Measurements from ENCODE around the gene GLDC. TPM values are rescaled to one million over a fixed set of nuclear protein-coding genes. Genes with fewer than 3 reads are reported as not detected.

The GLDC gene
- total RNA-seq, 2 experiments from 2014 or later = 4.2 to 4.3 TPM

- H3K36me3 Mint-ChIP-seq (ENCODE audit: low read depth) = no peaks in the 10 kb centered on the region
- no peak overlapping the region for H3K27ac Mint-ChIP-seq
- CTCF ChIA-PET = interaction anchor here (1.0 to 1.7 kb wide), 3 partner anchors 9 to 91 kb away, joined by 3 to 5 read pairs (median 3); partner anchors contain the start of gene GLDC
- POLR2A ChIA-PET = interaction anchor here (2.3 kb wide), 1 partner anchor 81 kb away, joined by 9 read pairs; the partner anchor contains the start of gene KDM4C
- H3K4me3 Mint-ChIP-seq = no peak overlapping the region
- DNase-seq = no peak
- H3K27me3 Mint-ChIP-seq = no peaks in the 10 kb centered on the region
- peaks cover 6% of the 10 kb centered on the region for H3K4me1 Mint-ChIP-seq
- H3K9me3 Mint-ChIP-seq = no peaks in the 10 kb centered on the region
These were observed 30.9 kb upstream of the GLDC start for GRCh38 chr9:6676254-6676921.

GRCh38 chr9:6675268-6675667 lies 29.7 kb upstream of the GLDC start:
- no peaks in the 10 kb centered on the region for H3K9me3 Mint-ChIP-seq
- H3K4me1 Mint-ChIP-seq = peaks cover 2% of the 10 kb centered on the region
- H3K36me3 Mint-ChIP-seq (ENCODE audit: low read depth) = no peaks in the 10 kb centered on the region
- POLR2A ChIA-PET = no interaction called here
- CTCF ChIA-PET = interaction anchor here (0.6 kb wide), 1 partner anchor 9 kb away, joined by 3 read pairs; no protein-coding TSS in a partner anchor
- DNase-seq = no peak
- no peak overlapping the region for H3K4me3 Mint-ChIP-seq
- no peak overlapping the region for H3K27ac Mint-ChIP-seq
- no peaks in the 10 kb centered on the region for H3K27me3 Mint-ChIP-seq

GRCh38 chr9:6673326-6674025 lies 27.9 kb upstream of the GLDC start:
- Mint-ChIP-seq H3K4me1 (peaks cover 1% of the 10 kb centered on the region), H3K4me3 (no peak overlapping the region), H3K36me3 (ENCODE audit: low read depth) (no peaks in the 10 kb centered on the region), H3K9me3 (no peaks in the 10 kb centered on the region), H3K27me3 (no peaks in the 10 kb centered on the region), H3K27ac (no peak overlapping the region)
- no peak for DNase-seq
- ChIA-PET CTCF (interaction anchor here (0.9 kb wide), 1 partner anchor 8 kb away, joined by 3 read pairs; no protein-coding TSS in a partner anchor), POLR2A (interaction anchor here (2.2 kb wide), 1 partner anchor 8 kb away, joined by 10 read pairs; no protein-coding TSS in a partner anchor)

GRCh38 chr9:6672118-6672517 lies 26.6 kb upstream of the GLDC start:
- Mint-ChIP-seq H3K27me3 (no peaks in the 10 kb centered on the region), H3K4me1 (peaks cover 1% of the 10 kb centered on the region), H3K36me3 (ENCODE audit: low read depth) (no peaks in the 10 kb centered on the region), H3K27ac (no peak overlapping the region), H3K4me3 (no peak overlapping the region), H3K9me3 (no peaks in the 10 kb centered on the region)
- POLR2A ChIA-PET = interaction anchor here (1.3 to 2.2 kb wide), 2 partner anchors 10 to 44 kb away, joined by 3 to 10 read pairs; no protein-coding TSS in a partner anchor
- CTCF ChIA-PET = interaction anchor here (1.1 kb wide), 1 partner anchor 87 kb away, joined by 4 read pairs; no protein-coding TSS in a partner anchor
- DNase-seq = no peak

- no peak overlapping the region for H3K4me3 Mint-ChIP-seq
- H3K27me3 Mint-ChIP-seq = no peaks in the 10 kb centered on the region
- H3K9me3 Mint-ChIP-seq = no peaks in the 10 kb centered on the region
- no peaks in the 10 kb centered on the region for H3K36me3 Mint-ChIP-seq (ENCODE audit: low read depth)
- ChIA-PET POLR2A (interaction anchor here (0.7 to 1.3 kb wide), 2 partner anchors 45 to 47 kb away, joined by 3 to 5 read pairs; no protein-coding TSS in a partner anchor), CTCF (interaction anchor here (1.1 kb wide), 1 partner anchor 86 kb away, joined by 4 read pairs; no protein-coding TSS in a partner anchor)
- H3K4me1 Mint-ChIP-seq = peaks cover 1% of the 10 kb centered on the region
- no peak for DNase-seq
- no peak overlapping the region for H3K27ac Mint-ChIP-seq
These were observed 25.9 kb upstream of the GLDC start for GRCh38 chr9:6671416-6671815.

GRCh38 chr9:6669881-6670280 lies 24.4 kb upstream of the GLDC start:
- H3K9me3 Mint-ChIP-seq = no peaks in the 10 kb centered on the region
- no peak overlapping the region for H3K27ac Mint-ChIP-seq
- H3K4me1 Mint-ChIP-seq = peaks cover 1% of the 10 kb centered on the region
- no peaks in the 10 kb centered on the region for H3K27me3 Mint-ChIP-seq
- no peaks in the 10 kb centered on the region for H3K36me3 Mint-ChIP-seq (ENCODE audit: low read depth)
- POLR2A ChIA-PET = no interaction called here
- CTCF ChIA-PET = interaction anchor here (1.4 kb wide), 1 partner anchor 84 kb away, joined by 4 read pairs; no protein-coding TSS in a partner anchor
- H3K4me3 Mint-ChIP-seq = no peak overlapping the region
- DNase-seq = no peak

GRCh38 chr9:6667633-6668280 lies 22.2 kb upstream of the GLDC start:
- Mint-ChIP-seq H3K4me3 (no peak overlapping the region), H3K27ac (no peak overlapping the region), H3K36me3 (ENCODE audit: low read depth) (no peaks in the 10 kb centered on the region), H3K27me3 (no peaks in the 10 kb centered on the region), H3K4me1 (peaks cover 1% of the 10 kb centered on the region), H3K9me3 (no peaks in the 10 kb centered on the region)
- POLR2A ChIA-PET = no interaction called here
- DNase-seq = no peak
- CTCF ChIA-PET = interaction anchor here (0.9 to 1.5 kb wide), 5 partner anchors 9 to 40 kb away, joined by 3 to 6 read pairs (median 3); no protein-coding TSS in a partner anchor

- Mint-ChIP-seq H3K27me3 (no peaks in the 10 kb centered on the region), H3K27ac (no peak overlapping the region), H3K4me3 (no peak overlapping the region), H3K4me1 (peaks cover 1% of the 10 kb centered on the region), H3K9me3 (no peaks in the 10 kb centered on the region), H3K36me3 (ENCODE audit: low read depth) (no peaks in the 10 kb centered on the region)
- POLR2A ChIA-PET = no interaction called here
- DNase-seq = no peak
- CTCF ChIA-PET = interaction anchor here (0.6 to 1.5 kb wide), 6 partner anchors 10 to 1052 kb away, joined by 3 to 6 read pairs (median 3); no protein-coding TSS in a partner anchor
These were observed 21.6 kb upstream of the GLDC start for GRCh38 chr9:6667080-6667479.

- H3K27me3 Mint-ChIP-seq = no peaks in the 10 kb centered on the region
- no peak overlapping the region for H3K27ac Mint-ChIP-seq
- H3K4me1 Mint-ChIP-seq = peaks cover under 1% of the 10 kb centered on the region
- CTCF ChIA-PET = interaction anchor here (1.3 kb wide), 1 partner anchor 9 kb away, joined by 3 read pairs; no protein-coding TSS in a partner anchor
- DNase-seq = no peak
- no peaks in the 10 kb centered on the region for H3K9me3 Mint-ChIP-seq
- no peak overlapping the region for H3K4me3 Mint-ChIP-seq
- no peaks in the 10 kb centered on the region for H3K36me3 Mint-ChIP-seq (ENCODE audit: low read depth)
- POLR2A ChIA-PET = no interaction called here
These were observed 20.1 kb upstream of the GLDC start for GRCh38 chr9:6665628-6666027.

- Mint-ChIP-seq H3K36me3 (ENCODE audit: low read depth) (no peaks in the 10 kb centered on the region), H3K9me3 (no peaks in the 10 kb centered on the region), H3K27me3 (no peaks in the 10 kb centered on the region), H3K27ac (no peak overlapping the region), H3K4me3 (no peak overlapping the region), H3K4me1 (no peaks in the 10 kb centered on the region)
- CTCF ChIA-PET = interaction anchor here (1.5 kb wide), 1 partner anchor 96 kb away, joined by 3 read pairs; no protein-coding TSS in a partner anchor
- no peak for DNase-seq
- POLR2A ChIA-PET = interaction anchor here (0.6 kb wide), 1 partner anchor 16 kb away, joined by 3 read pairs; no protein-coding TSS in a partner anchor
These were observed 18.7 kb upstream of the GLDC start for GRCh38 chr9:6664204-6664680.

GRCh38 chr9:6660512-6660911 lies 15.0 kb upstream of the GLDC start:
- H3K4me1 Mint-ChIP-seq = peaks cover under 1% of the 10 kb centered on the region
- peaks cover under 1% of the 10 kb centered on the region for H3K9me3 Mint-ChIP-seq
- H3K27me3 Mint-ChIP-seq = peaks cover 4% of the 10 kb centered on the region
- H3K36me3 Mint-ChIP-seq (ENCODE audit: low read depth) = no peaks in the 10 kb centered on the region
- POLR2A ChIA-PET = no interaction called here
- no peak overlapping the region for H3K4me3 Mint-ChIP-seq
- no peak overlapping the region for H3K27ac Mint-ChIP-seq
- no peak for DNase-seq
- CTCF ChIA-PET = no interaction called here

GRCh38 chr9:6658628-6659353 lies 13.3 kb upstream of the GLDC start:
- Mint-ChIP-seq H3K4me1 (peaks cover 9% of the 10 kb centered on the region), H3K27me3 (peaks cover 12% of the 10 kb centered on the region), H3K4me3 (no peak overlapping the region), H3K9me3 (peaks cover 2% of the 10 kb centered on the region), H3K36me3 (ENCODE audit: low read depth) (no peaks in the 10 kb centered on the region), H3K27ac (no peak overlapping the region)
- ChIA-PET CTCF (no interaction called here), POLR2A (no interaction called here)
- no peak for DNase-seq
